ENCODE data around the gene IRGQ. TPM values are rescaled to one million over a fixed set of nuclear protein-coding genes. Genes with fewer than 3 reads are reported as not detected.

IRGQ gene
- total and polyA plus RNA-seq, 2 experiments from 2014 or later, result 8.4 to 49.6 TPM

DNA sequence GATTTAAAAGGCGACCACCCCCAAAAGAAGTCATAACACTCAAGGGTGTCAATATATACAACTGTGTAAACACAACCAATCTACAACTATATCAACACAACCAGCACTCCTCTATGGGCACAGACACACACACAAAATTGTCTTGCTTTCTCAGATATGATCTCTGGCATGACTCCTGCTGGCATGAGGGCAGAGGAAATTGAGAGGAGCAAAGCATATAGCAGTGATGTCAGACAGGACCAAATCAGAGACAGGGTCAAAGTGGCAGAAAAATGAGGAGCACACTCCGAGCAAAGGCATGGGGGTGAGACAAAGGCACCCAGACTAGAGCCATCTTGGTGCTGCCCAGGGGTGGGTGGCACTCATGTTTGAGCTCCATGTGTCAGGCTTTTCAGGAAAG, 9.6 kb downstream of the IRGQ start:
- Histone ChIP-seq H3K4me1 (ENCODE audit: insufficient read depth) (no peaks in the 10 kb centered on the region), H4K20me1 (replicated peaks; ENCODE audit: insufficient read depth) (peaks cover 7% of the 10 kb centered on the region; the same call in 1 of the 2 replicates), H3K27me3 (ENCODE audit: insufficient read depth) (no peaks in the 10 kb centered on the region), H3F3A (replicated peaks; ENCODE audit: low read depth) (no peaks in the 10 kb centered on the region), H3K36me3 (ENCODE audit: insufficient read depth) (no peaks in the 10 kb centered on the region; the same call in 1 of the 2 replicates), H3K27ac (ENCODE audit: low read depth) (no peak overlapping the region), H3K79me2 (replicated peaks; ENCODE audit: insufficient read depth) (no peaks in the 10 kb centered on the region), H3K4me2 (no peak overlapping the region), H3K9me2 (ENCODE audit: insufficient read depth) (no peaks in the 10 kb centered on the region), H3K4me3 (no peak overlapping the region), H2AFZ (no peak overlapping the region)
- no peak for TF ChIP-seq ZNF331 (CRISPR knock-in tag; IDR thresholded peaks at IDR 0.05; ENCODE audit: low read depth)
- TF ChIP-seq, protein P1, sequence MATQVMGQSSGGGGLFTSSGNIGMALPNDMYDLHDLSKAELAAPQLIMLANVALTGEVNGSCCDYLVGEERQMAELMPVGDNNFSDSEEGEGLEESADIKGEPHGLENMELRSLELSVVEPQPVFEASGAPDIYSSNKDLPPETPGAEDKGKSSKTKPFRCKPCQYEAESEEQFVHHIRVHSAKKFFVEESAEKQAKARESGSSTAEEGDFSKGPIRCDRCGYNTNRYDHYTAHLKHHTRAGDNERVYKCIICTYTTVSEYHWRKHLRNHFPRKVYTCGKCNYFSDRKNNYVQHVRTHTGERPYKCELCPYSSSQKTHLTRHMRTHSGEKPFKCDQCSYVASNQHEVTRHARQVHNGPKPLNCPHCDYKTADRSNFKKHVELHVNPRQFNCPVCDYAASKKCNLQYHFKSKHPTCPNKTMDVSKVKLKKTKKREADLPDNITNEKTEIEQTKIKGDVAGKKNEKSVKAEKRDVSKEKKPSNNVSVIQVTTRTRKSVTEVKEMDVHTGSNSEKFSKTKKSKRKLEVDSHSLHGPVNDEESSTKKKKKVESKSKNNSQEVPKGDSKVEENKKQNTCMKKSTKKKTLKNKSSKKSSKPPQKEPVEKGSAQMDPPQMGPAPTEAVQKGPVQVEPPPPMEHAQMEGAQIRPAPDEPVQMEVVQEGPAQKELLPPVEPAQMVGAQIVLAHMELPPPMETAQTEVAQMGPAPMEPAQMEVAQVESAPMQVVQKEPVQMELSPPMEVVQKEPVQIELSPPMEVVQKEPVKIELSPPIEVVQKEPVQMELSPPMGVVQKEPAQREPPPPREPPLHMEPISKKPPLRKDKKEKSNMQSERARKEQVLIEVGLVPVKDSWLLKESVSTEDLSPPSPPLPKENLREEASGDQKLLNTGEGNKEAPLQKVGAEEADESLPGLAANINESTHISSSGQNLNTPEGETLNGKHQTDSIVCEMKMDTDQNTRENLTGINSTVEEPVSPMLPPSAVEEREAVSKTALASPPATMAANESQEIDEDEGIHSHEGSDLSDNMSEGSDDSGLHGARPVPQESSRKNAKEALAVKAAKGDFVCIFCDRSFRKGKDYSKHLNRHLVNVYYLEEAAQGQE (IDR thresholded peaks at IDR 0.05; ENCODE audit: unreplicated experiment), result no peak
- no peak for TF ChIP-seq CREB1 (CRISPR knock-in tag; IDR thresholded peaks at IDR 0.05; ENCODE audit: low read depth)
- no peak for TF ChIP-seq NANOG (IDR thresholded peaks at IDR 0.05; ENCODE audit: borderline replicate concordance)
- TF ChIP-seq, protein P2, sequence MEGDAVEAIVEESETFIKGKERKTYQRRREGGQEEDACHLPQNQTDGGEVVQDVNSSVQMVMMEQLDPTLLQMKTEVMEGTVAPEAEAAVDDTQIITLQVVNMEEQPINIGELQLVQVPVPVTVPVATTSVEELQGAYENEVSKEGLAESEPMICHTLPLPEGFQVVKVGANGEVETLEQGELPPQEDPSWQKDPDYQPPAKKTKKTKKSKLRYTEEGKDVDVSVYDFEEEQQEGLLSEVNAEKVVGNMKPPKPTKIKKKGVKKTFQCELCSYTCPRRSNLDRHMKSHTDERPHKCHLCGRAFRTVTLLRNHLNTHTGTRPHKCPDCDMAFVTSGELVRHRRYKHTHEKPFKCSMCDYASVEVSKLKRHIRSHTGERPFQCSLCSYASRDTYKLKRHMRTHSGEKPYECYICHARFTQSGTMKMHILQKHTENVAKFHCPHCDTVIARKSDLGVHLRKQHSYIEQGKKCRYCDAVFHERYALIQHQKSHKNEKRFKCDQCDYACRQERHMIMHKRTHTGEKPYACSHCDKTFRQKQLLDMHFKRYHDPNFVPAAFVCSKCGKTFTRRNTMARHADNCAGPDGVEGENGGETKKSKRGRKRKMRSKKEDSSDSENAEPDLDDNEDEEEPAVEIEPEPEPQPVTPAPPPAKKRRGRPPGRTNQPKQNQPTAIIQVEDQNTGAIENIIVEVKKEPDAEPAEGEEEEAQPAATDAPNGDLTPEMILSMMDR (conservative IDR thresholded peaks at IDR 0.05; ENCODE audit: low read depth in 2 of 2), result no peak
- no peak for TF ChIP-seq EZH2phosphoT487 (IDR thresholded peaks at IDR 0.05; ENCODE audit: unreplicated experiment)
- no peak for TF ChIP-seq STAT1 (IDR thresholded peaks at IDR 0.05; ENCODE audit: unreplicated experiment)
- no peak for TF ChIP-seq JUNB (IDR thresholded peaks at IDR 0.05; ENCODE audit: unreplicated experiment)
- TF ChIP-seq, protein P3, sequence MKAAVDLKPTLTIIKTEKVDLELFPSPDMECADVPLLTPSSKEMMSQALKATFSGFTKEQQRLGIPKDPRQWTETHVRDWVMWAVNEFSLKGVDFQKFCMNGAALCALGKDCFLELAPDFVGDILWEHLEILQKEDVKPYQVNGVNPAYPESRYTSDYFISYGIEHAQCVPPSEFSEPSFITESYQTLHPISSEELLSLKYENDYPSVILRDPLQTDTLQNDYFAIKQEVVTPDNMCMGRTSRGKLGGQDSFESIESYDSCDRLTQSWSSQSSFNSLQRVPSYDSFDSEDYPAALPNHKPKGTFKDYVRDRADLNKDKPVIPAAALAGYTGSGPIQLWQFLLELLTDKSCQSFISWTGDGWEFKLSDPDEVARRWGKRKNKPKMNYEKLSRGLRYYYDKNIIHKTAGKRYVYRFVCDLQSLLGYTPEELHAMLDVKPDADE (IDR thresholded peaks at IDR 0.05), result no peak
- TF ChIP-seq, protein P4, sequence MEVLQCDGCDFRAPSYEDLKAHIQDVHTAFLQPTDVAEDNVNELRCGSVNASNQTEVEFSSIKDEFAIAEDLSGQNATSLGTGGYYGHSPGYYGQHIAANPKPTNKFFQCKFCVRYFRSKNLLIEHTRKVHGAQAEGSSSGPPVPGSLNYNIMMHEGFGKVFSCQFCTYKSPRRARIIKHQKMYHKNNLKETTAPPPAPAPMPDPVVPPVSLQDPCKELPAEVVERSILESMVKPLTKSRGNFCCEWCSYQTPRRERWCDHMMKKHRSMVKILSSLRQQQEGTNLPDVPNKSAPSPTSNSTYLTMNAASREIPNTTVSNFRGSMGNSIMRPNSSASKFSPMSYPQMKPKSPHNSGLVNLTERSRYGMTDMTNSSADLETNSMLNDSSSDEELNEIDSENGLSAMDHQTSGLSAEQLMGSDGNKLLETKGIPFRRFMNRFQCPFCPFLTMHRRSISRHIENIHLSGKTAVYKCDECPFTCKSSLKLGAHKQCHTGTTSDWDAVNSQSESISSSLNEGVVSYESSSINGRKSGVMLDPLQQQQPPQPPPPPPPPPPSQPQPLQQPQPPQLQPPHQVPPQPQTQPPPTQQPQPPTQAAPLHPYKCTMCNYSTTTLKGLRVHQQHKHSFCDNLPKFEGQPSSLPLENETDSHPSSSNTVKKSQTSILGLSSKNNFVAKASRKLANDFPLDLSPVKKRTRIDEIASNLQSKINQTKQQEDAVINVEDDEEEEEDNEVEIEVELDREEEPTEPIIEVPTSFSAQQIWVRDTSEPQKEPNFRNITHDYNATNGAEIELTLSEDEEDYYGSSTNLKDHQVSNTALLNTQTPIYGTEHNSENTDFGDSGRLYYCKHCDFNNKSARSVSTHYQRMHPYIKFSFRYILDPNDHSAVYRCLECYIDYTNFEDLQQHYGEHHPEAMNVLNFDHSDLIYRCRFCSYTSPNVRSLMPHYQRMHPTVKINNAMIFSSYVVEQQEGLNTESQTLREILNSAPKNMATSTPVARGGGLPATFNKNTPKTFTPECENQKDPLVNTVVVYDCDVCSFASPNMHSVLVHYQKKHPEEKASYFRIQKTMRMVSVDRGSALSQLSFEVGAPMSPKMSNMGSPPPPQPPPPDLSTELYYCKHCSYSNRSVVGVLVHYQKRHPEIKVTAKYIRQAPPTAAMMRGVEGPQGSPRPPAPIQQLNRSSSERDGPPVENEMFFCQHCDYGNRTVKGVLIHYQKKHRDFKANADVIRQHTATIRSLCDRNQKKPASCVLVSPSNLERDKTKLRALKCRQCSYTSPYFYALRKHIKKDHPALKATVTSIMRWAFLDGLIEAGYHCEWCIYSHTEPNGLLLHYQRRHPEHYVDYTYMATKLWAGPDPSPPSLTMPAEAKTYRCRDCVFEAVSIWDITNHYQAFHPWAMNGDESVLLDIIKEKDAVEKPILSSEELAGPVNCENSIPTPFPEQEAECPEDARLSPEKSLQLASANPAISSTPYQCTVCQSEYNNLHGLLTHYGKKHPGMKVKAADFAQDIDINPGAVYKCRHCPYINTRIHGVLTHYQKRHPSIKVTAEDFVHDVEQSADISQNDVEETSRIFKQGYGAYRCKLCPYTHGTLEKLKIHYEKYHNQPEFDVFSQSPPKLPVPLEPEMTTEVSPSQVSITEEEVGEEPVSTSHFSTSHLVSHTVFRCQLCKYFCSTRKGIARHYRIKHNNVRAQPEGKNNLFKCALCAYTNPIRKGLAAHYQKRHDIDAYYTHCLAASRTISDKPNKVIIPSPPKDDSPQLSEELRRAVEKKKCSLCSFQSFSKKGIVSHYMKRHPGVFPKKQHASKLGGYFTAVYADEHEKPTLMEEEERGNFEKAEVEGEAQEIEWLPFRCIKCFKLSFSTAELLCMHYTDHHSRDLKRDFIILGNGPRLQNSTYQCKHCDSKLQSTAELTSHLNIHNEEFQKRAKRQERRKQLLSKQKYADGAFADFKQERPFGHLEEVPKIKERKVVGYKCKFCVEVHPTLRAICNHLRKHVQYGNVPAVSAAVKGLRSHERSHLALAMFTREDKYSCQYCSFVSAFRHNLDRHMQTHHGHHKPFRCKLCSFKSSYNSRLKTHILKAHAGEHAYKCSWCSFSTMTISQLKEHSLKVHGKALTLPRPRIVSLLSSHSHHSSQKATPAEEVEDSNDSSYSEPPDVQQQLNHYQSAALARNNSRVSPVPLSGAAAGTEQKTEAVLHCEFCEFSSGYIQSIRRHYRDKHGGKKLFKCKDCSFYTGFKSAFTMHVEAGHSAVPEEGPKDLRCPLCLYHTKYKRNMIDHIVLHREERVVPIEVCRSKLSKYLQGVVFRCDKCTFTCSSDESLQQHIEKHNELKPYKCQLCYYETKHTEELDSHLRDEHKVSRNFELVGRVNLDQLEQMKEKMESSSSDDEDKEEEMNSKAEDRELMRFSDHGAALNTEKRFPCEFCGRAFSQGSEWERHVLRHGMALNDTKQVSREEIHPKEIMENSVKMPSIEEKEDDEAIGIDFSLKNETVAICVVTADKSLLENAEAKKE (CRISPR knock-in tag; IDR thresholded peaks at IDR 0.05), result no peak
- no peak for TF ChIP-seq EZH2 (IDR thresholded peaks at IDR 0.05; ENCODE audit: low read depth, unreplicated experiment)
- TF ChIP-seq POLR2AphosphoS5 (IDR thresholded peaks at IDR 0.05; ENCODE audit: low read depth), result no peak
- no peak for TF ChIP-seq ZNF114 (CRISPR knock-in tag; IDR thresholded peaks at IDR 0.05)
- Mint-ChIP-seq H3K4me1 (peaks cover 5% of the 10 kb centered on the region; the same call in 2 of the 3 replicates), H3K9me3 (no peaks in the 10 kb centered on the region), H3K36me3 (ENCODE audit: low read depth) (peaks cover 22% of the 10 kb centered on the region), H3K27me3 (ENCODE audit: insufficient read depth, low read depth, poor library complexity) (peaks cover 3% of the 10 kb centered on the region), H3K4me3 (no peak overlapping the region), H3K27ac (no peak overlapping the region; the same call in 1 of the 2 replicates)
- no peak for DNase-seq (ENCODE audit: low spot score)
- no peak for ATAC-seq
